ENCODE results near the gene TTR.

- TF ChIP-seq, protein P1, sequence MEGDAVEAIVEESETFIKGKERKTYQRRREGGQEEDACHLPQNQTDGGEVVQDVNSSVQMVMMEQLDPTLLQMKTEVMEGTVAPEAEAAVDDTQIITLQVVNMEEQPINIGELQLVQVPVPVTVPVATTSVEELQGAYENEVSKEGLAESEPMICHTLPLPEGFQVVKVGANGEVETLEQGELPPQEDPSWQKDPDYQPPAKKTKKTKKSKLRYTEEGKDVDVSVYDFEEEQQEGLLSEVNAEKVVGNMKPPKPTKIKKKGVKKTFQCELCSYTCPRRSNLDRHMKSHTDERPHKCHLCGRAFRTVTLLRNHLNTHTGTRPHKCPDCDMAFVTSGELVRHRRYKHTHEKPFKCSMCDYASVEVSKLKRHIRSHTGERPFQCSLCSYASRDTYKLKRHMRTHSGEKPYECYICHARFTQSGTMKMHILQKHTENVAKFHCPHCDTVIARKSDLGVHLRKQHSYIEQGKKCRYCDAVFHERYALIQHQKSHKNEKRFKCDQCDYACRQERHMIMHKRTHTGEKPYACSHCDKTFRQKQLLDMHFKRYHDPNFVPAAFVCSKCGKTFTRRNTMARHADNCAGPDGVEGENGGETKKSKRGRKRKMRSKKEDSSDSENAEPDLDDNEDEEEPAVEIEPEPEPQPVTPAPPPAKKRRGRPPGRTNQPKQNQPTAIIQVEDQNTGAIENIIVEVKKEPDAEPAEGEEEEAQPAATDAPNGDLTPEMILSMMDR (IDR thresholded peaks at IDR 0.05) = no peak
- TF ChIP-seq POLR2A (IDR thresholded peaks at IDR 0.05) = no peak
- TF ChIP-seq POLR2AphosphoS5 (IDR thresholded peaks at IDR 0.05) = no peak
Observed at GRCh38 chr18:31562726-31563125, 29.0 kb upstream of the TTR start.
